A549 (cell line): ENCODE measurements around the gene GM2A. TPM values are rescaled to one million over a fixed set of nuclear protein-coding genes. Genes with fewer than 3 reads are reported as not detected.
"Not testable (repeated sequence)": the region's sequence is repeated elsewhere in the genome, so short reads cannot be mapped to it uniquely, and the experiment has no call there.

Experiments used
- ATAC-seq, 2 experiments: fragments of 200-7000 bp in 1 of 2; fragments of >200 bp in 1 of 2; cut with Nextera tagmentation in 1 of 2; cut with Tn5 transposase in 1 of 2; 3 replicates each; pipeline versions ENCODE4 v1.8.0 to v1.9.1; 2018 to 2020; ENCODE audit warnings: mild to moderate bottlenecking in 1 of 2, moderate library complexity in 1 of 2
- CTCF ChIA-PET: fragments of 300-600 bp; sonication (Branson Sonifier 250); formaldehyde crosslinking; extraction: SDS; loops from one replicate; lab custom pipeline; 2021; ENCODE audit warnings: antibody characterized with exemption, inconsistent platforms; lab: Yijun Ruan, JAX
- POLR2A ChIA-PET: fragments of 350-600 bp; formaldehyde crosslinking; extraction: SDS; loops from one replicate; lab custom pipeline; 2021; ENCODE audit warnings: antibody characterized with exemption, inconsistent platforms; lab: Yijun Ruan, JAX
- DNase-seq, 2 experiments: peaks; one replicate each; pipeline versions ENCODE4 v3.0.0 to v3.0.0-alpha.2; 2011 to 2016; ENCODE audit warnings: low read depth in 1 of 2, low spot score in 1 of 2
- FAIRE-seq: peaks from 2 replicates; lab custom pipeline; 2011; peaks lifted over from hg19 to GRCh38; lab: Jason Lieb, UNC
- H3K27ac ChIP-seq, 2 experiments: fragments of >200 bp; sonication (Bioruptor Twin); formaldehyde crosslinking; 3 replicates each; pipeline ENCODE4 v1.5.1; 2016 to 2017
- H3K4me1 ChIP-seq: fragments of >200 bp; sonication (Bioruptor Twin); formaldehyde crosslinking; 3 replicates; pipeline ENCODE4 v1.6.1; 2016
- H3K4me2 ChIP-seq: fragments of >200 bp; sonication (Bioruptor Twin); formaldehyde crosslinking; 3 replicates; pipeline ENCODE4 v1.6.1; 2016
- H3K4me3 ChIP-seq: fragments of >200 bp; sonication (Bioruptor Twin); formaldehyde crosslinking; 3 replicates; pipeline ENCODE4 v1.5.1; 2016
- H3K9me3 ChIP-seq: fragments of >200 bp; sonication (Bioruptor Twin); formaldehyde crosslinking; 3 replicates; pipeline ENCODE4 v1.6.1; 2016
- EHF ChIP-seq: fragments of 250-450 bp; sonication (Bioruptor Pico); IDR thresholded peaks from 2 replicates; pipeline ENCODE4 v1.5.0; 2020; ENCODE audit warnings: mild to moderate bottlenecking
- EP300 ChIP-seq, 2 experiments: fragments of >200 bp; sonication (Bioruptor Twin); formaldehyde crosslinking; IDR thresholded peaks; 2 replicates in 1 of 2; 3 replicates in 1 of 2; pipeline ENCODE4 v1.6.1; 2016 to 2017
- FOXS1 ChIP-seq: fragments of 250-450 bp; sonication (Bioruptor Pico); IDR thresholded peaks from 2 replicates; pipeline ENCODE4 v1.5.0; 2020; ENCODE audit warnings: mild to moderate bottlenecking, moderate library complexity
- GATA3 ChIP-seq: IDR thresholded peaks from 2 replicates; pipeline ENCODE4 v1.6.1; 2012; ENCODE audit warnings: borderline replicate concordance
- HEYL ChIP-seq: fragments of 250-450 bp; sonication (Bioruptor Pico); IDR thresholded peaks from 2 replicates; pipeline ENCODE4 v1.8.0; 2021; ENCODE audit warnings: mild to moderate bottlenecking, moderate library complexity
- KDM5A ChIP-seq: fragments of 200-600 bp; sonication (generic); IDR thresholded peaks from 2 replicates; pipeline ENCODE4 v1.6.1; 2016; ENCODE audit warnings: antibody characterized with exemption, mild to moderate bottlenecking
- MYC ChIP-seq: IDR thresholded peaks from 2 replicates; pipeline ENCODE4 v1.6.1; 2012; ENCODE audit warnings: mild to moderate bottlenecking, inconsistent platforms, low read length, improper control_type of control experiment, borderline replicate concordance
- POLR2A ChIP-seq: IDR thresholded peaks from 2 replicates; pipeline ENCODE4 v1.6.1; 2012; ENCODE audit warnings: mild to moderate bottlenecking, low read length
- RAD21 ChIP-seq, 2 experiments: fragments of >200 bp in 1 of 2; sonication (Bioruptor Twin) in 1 of 2; formaldehyde crosslinking in 1 of 2; IDR thresholded peaks in 1 of 2; conservative IDR thresholded peaks in 1 of 2; 2 replicates in 1 of 2; 3 replicates in 1 of 2; pipeline ENCODE4 v1.6.1; 2012 to 2018; ENCODE audit warnings: inconsistent platforms in 1 of 2
- RNF2 ChIP-seq: fragments of 200-600 bp; sonication (generic); IDR thresholded peaks from 2 replicates; pipeline ENCODE4 v1.6.1; 2016; ENCODE audit warnings: low read depth, mild to moderate bottlenecking, antibody characterized with exemption, moderate library complexity, borderline replicate concordance
- SMC3 ChIP-seq: fragments of >200 bp; sonication (Bioruptor Twin); formaldehyde crosslinking; IDR thresholded peaks from 3 replicates; pipeline ENCODE4 v1.6.1; 2018; ENCODE audit warnings: inconsistent platforms
- SREBF2 ChIP-seq: fragments of 450-650 bp; IDR thresholded peaks from 2 replicates; pipeline ENCODE4 v1.6.1; 2014; ENCODE audit warnings: mild to moderate bottlenecking, moderate library complexity
- ZFP36 ChIP-seq: fragments of 450-650 bp; IDR thresholded peaks from 2 replicates; pipeline ENCODE4 v1.6.1; 2014; ENCODE audit warnings: borderline replicate concordance; ENCODE audit not compliant: partially characterized antibody
- WGBS: methylation state at CpG from one replicate; pipeline ENCODE4 v1.1.6; 2017; ENCODE audit errors: missing lambda C conversion rate; 5-methylcytosine and 5-hydroxymethylcytosine counted together
- polyA plus RNA-seq, 4 experiments: library from polyadenylated mRNA; depleted of rRNA in 3 of 4; stranded (reverse); fragments of >200 nt; fragmentation: RNase III in 1 of 4; extraction: RNeasy Plus Mini Kit Qiagen cat#74134 plus additional on column Dnase treatment in 1 of 4; gene quantifications; 2 replicates in 3 of 4; 3 replicates in 1 of 4; pipeline ENCODE4 v1.2.3, GENCODE V29; 2011 to 2017
- TF ChIP-seq, protein P1 (sequence below): fragments of >200 bp; sonication (Bioruptor Twin); formaldehyde crosslinking; IDR thresholded peaks from 3 replicates; pipeline ENCODE4 v1.5.1; 2016

GM2A gene
- polyA plus RNA-seq, 2 of the 4 experiments (the other 2 are of a cell fraction), result 9.6 to 17.4 TPM

DNA sequence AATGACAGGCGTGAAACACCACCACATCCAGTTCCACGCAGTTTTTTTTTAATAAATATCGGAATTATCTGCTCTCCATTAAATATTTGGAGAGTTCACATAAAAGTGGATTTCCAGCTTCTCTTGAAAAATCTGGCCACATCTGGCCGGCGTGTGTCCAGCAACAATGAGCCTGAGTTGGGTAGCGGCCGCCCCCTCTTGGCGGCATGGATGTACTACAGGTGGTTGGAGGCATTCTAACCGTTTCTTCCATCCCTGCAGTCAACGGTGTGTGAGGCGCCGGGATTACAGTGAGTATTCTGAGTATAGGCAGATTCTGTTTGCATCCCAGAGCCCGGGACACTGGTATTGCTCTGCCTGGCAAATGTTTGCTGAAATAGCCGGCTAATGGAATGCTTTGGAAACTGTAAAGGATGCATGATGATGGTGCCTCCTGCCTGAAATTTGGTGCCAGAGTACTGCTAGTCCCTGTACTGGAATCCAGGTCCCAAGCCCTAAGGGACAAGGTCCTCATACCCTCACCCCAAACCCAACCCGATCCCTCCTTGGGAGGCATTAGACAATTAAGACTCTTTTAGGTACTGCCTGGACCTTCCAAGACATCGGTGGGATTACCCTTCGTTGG lies 13.6 kb upstream of the GM2A start:
- TF ChIP-seq EP300 (IDR thresholded peaks at IDR 0.05), result no peak
- TF ChIP-seq RAD21 (conservative IDR thresholded peaks at IDR 0.05 in 1 of 2, IDR thresholded peaks at IDR 0.05 in 1 of 2), result peak; percentile 74 to 77
- TF ChIP-seq SMC3, result peak; percentile 50
- TF ChIP-seq, protein P1, sequence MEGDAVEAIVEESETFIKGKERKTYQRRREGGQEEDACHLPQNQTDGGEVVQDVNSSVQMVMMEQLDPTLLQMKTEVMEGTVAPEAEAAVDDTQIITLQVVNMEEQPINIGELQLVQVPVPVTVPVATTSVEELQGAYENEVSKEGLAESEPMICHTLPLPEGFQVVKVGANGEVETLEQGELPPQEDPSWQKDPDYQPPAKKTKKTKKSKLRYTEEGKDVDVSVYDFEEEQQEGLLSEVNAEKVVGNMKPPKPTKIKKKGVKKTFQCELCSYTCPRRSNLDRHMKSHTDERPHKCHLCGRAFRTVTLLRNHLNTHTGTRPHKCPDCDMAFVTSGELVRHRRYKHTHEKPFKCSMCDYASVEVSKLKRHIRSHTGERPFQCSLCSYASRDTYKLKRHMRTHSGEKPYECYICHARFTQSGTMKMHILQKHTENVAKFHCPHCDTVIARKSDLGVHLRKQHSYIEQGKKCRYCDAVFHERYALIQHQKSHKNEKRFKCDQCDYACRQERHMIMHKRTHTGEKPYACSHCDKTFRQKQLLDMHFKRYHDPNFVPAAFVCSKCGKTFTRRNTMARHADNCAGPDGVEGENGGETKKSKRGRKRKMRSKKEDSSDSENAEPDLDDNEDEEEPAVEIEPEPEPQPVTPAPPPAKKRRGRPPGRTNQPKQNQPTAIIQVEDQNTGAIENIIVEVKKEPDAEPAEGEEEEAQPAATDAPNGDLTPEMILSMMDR, result peak; percentile 61
- ChIA-PET POLR2A (no interaction called here), CTCF (interaction anchor here (0.7 to 10.0 kb wide), 23 partner anchors 9 to 413 kb away, joined by 3 to 102 read pairs (median 5); partner anchors contain the start of genes CCDC69 and GM2A)
- no peaks in the 10 kb centered on the region for H3K9me3 ChIP-seq
- 0 out of 3 replicates have a peak, but pooled peaks cover 3% of the 10 kb centered on the region for H3K4me1 ChIP-seq
- peak overlapping the region; percentile 54 for H3K4me2 ChIP-seq
- DNase-seq, result peak; percentile 60 to 67
- FAIRE-seq, result no peak
- 32% methylated on average over 17 of the region's 17 CpGs for WGBS
- H3K27ac ChIP-seq, result no peak overlapping the region
- peak; percentile 79 to 91 for ATAC-seq
- no peak overlapping the region for H3K4me3 ChIP-seq

- DNase-seq, H3K27ac ChIP-seq, H3K4me3 ChIP-seq, H3K9me3 ChIP-seq, ATAC-seq, H3K4me1 ChIP-seq, POLR2A ChIA-PET, H3K4me2 ChIP-seq, FAIRE-seq: not testable (repeated sequence)
- WGBS, result 62% methylated on average over 10 of the region's 10 CpGs
- CTCF ChIA-PET, result interaction anchor here (1.0 to 10.0 kb wide), 4 partner anchors 11 to 124 kb away, joined by 3 to 102 read pairs (median 22); partner anchors contain the start of gene CCDC69
Measured at GRCh38 chr5:151240268-151240835, 12.6 kb upstream of the GM2A start.

DNA sequence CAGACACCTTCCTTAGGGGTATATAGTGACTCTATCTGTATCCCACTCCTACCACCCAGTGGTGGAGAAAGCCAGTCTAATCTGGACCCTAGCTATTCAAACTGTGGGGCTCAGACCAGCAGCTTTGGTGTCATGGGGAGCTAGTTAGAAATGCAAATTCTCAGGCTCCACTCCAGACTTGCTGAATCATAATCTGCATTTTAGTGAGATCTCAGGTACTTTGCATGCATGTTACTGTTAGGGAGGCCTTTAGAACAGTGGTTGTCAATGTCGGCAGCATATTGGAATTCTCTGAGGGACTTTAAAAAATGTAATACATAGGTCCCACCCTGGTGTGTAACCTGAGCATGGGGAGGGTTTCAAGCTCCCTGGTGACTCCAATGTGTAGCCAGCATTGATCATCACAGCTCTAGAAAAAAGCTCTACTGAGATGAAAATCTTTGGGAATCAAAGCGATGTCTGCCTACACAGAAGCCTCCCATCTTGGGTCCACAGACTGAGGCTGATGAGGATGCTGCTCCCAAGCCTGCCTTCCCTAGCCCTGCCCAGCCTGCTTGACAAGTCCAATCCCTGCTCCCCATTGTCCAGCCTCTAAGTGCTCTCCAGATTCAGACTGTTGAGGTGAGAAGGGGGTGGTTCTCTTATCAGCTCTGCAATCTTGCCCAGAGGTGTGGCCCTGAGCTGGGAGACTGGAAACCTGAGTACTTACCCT lies 11.9 kb upstream of the GM2A start:
- Histone ChIP-seq H3K27ac (no peak overlapping the region), H3K4me1 (no peaks in the 10 kb centered on the region), H3K4me2 (no peak overlapping the region), H3K4me3 (no peak overlapping the region), H3K9me3 (no peaks in the 10 kb centered on the region)
- FAIRE-seq, result no peak
- ChIA-PET POLR2A (interaction anchor here (1.0 kb wide), 1 partner anchor 11 kb away, joined by 7 read pairs; no protein-coding TSS in a partner anchor), CTCF (interaction anchor here (0.7 to 10.0 kb wide), 5 partner anchors 11 to 440 kb away, joined by 3 to 102 read pairs (median 3); no protein-coding TSS in a partner anchor)
- no peak for ATAC-seq
- whole genome bisulfite sequencing, result 95% methylated on average over 2 of the region's 2 CpGs
- TF ChIP-seq EHF (CRISPR knock-in tag) (no peak), FOXS1 (CRISPR knock-in tag) (no peak), KDM5A (no peak), POLR2A (no peak), SREBF2 (no peak), RNF2 (no peak), HEYL (no peak), GATA3 (no peak), ZFP36 (no peak), MYC (no peak)
- TF ChIP-seq, protein P1, result no peak
- DNase-seq, result no peak
